MG63 (cell line): ENCODE results near the gene EZR. TPM values are rescaled to one million over a fixed set of nuclear protein-coding genes. Genes with fewer than 3 reads are reported as not detected.
A peak's percentile ranks its signal among the peaks of the same experiment; 100 is the strongest.

Experiments
- DNase-seq: peaks from one replicate; pipeline ENCODE4 v3.0.0-alpha.2; 2020
- H3K27me3 ChIP-seq: fragments of 250-450 bp; sonication (Bioruptor Pico); 2 replicates; pipeline ENCODE4 v1.5.1; 2020; ENCODE audit warnings: mild to moderate bottlenecking, moderate library complexity
- H3K36me3 ChIP-seq: fragments of 250-450 bp; sonication (Bioruptor Pico); 2 replicates; pipeline ENCODE4 v1.5.1; 2020; ENCODE audit warnings: mild to moderate bottlenecking, moderate library complexity
- H3K4me3 ChIP-seq: fragments of 250-450 bp; sonication (Bioruptor Pico); 2 replicates; pipeline ENCODE4 v1.5.1; 2020; ENCODE audit warnings: mild to moderate bottlenecking, moderate library complexity
- H3K9me3 ChIP-seq: fragments of 250-450 bp; sonication (Bioruptor Pico); 2 replicates; pipeline ENCODE4 v1.5.1; 2020; ENCODE audit warnings: mild to moderate bottlenecking, moderate library complexity
- total RNA-seq: library from RNA; depleted of rRNA; stranded (reverse); fragments of >200 nt; shearing (Covaris generic); gene quantifications from 2 replicates; pipeline ENCODE4 v1.2.3, GENCODE V29; 2014; ENCODE audit warnings: low replicate concordance

EZR gene
- total RNA-seq, 1 experiment from 2014 or later = 226 TPM

DNA sequence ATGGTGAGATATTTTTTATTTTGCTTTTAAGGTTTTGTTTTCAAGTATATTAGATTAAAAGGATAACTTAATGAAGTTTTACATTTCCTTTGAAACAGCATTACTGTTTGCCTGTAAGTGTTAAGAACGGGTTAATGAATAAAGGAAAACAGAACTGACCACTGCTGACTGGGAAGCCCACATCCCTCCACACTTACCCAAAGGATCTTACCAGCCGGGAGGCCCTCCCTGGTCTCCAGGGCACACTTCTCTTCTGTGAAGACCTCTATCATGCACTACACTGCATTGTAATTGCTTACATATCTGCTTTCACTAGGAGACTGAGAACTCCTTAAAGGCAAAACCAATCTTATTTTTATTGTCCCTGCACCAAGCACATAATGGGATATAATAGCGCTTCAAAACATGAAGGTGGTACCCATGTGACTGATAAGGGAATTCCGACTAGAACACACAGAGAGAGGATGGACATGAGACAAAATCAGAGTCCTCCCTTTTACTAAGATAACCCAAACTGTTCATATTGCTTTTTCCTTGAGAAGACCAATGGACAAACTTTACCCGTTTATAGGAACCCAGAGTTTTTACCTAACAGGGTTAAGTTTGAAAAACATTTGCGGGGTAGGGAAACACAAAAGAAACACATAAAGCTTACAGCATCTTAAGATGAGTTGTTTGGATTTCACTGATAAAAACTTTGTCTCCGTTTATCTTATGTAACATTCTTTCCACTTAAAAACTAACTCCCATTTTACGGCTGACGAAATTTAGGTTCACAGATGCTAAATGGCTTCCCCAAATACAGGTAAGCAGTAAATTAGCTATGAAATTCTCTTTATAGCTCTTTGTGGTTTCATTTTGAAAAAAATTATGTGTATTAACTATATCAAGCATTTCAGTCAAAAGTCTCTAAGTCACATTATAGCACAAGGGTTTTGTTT lies 8.7 kb downstream of the EZR start:
- peaks cover 87% of the 10 kb centered on the region for H3K36me3 ChIP-seq
- no peak for DNase-seq
- no peak overlapping the region for H3K4me3 ChIP-seq
- H3K9me3 ChIP-seq = no peaks in the 10 kb centered on the region
- H3K27me3 ChIP-seq = no peaks in the 10 kb centered on the region

DNA sequence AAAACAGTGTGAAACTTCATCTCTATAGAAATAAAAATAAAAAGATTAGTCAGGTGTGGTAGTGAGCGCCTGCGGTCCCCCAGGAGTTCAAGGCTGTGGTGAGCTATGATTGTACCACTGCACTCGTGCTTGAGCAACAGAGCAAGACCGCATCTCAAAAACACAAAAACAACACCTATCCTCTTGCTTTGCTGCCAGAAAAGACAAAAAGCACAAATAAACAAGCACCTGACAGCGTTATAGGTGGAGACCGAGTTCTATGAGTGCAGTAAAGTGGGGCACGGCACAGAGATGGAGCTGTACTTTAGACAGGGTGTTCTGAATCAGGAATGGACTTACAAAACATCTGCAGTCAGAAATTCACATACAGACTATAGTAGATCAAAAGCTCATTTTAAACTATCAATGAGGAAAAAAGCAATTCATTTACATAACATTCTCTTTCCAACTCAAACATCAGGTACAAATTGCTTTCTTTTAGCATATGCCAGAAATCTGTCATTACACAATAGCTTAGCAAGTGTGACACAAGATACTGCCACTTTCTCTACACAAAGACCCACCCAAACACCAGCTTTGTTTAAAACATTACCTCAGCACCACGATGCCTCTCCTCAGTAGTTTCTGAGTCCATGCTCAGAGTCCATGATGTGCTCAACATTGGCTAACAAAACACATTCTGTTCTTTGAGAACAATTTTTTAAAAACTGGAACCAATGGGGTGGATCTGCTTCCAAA lies 10.1 kb downstream of the EZR start:
- no peaks in the 10 kb centered on the region for H3K9me3 ChIP-seq
- DNase-seq = no peak
- H3K4me3 ChIP-seq = no peak overlapping the region
- no peaks in the 10 kb centered on the region for H3K27me3 ChIP-seq
- H3K36me3 ChIP-seq = peaks cover 79% of the 10 kb centered on the region

DNA sequence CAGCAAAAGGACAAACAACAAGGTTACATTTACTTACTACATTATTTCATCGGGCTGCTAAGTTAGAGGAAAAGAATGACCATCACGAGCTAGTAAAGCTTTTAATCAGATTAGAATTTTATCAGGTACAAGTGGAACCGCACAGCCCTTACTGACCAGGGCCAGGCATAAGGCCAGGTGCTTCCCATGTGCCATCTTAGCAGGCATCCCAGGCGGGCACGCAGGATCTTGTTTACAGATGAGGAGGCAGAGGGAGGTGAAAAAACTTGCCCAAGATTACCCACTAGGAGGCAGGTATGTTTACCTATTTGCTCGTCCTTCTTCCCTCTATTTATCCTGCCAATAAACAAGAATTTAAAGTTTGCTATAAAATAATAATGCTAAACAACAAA lies 10.7 kb downstream of the EZR start:
- Histone ChIP-seq H3K36me3 (peaks cover 75% of the 10 kb centered on the region), H3K27me3 (no peaks in the 10 kb centered on the region), H3K9me3 (no peaks in the 10 kb centered on the region), H3K4me3 (no peak overlapping the region)
- DNase-seq = no peak

GRCh38 chr6:158807515-158808441 lies 11.4 kb downstream of the EZR start:
- H3K9me3 ChIP-seq = no peaks in the 10 kb centered on the region
- H3K4me3 ChIP-seq = no peak overlapping the region
- no peaks in the 10 kb centered on the region for H3K27me3 ChIP-seq
- H3K36me3 ChIP-seq = peaks cover 69% of the 10 kb centered on the region
- DNase-seq = no peak

DNA sequence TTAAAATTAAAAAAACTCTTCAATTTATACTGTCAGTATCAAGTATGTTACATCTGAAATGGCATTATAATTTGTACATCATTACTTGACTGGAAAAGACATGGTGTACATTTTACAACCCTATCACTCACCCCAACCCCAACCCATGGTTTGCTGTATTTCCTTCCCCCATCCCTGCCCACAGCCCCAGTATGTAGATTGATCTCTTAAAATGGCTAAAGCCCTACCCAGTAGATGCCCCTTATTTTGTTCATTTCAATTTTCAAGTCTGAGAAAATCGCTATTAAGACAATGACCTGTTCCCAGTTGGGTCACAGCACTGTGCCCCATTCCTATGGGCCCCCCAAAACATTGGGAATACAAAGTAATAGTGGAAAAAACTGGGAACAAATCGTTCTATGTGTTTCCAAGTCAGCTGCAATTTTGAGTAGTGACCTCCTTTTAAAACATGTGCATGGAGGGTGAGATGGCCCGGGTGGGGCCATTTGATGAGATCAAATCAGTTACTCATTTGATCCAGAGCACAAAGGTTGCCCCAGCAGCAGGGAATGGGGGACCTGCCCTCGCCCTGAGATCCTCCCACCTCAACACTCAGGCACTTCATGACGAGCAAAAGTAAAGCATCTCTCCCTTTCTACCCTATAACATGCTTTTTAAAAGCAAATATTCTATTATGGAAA lies 13.3 kb downstream of the EZR start:
- no peaks in the 10 kb centered on the region for H3K9me3 ChIP-seq
- H3K36me3 ChIP-seq = peaks cover 62% of the 10 kb centered on the region
- DNase-seq = no peak
- no peak overlapping the region for H3K4me3 ChIP-seq
- no peaks in the 10 kb centered on the region for H3K27me3 ChIP-seq

- H3K4me3 ChIP-seq = no peak overlapping the region
- H3K27me3 ChIP-seq = no peaks in the 10 kb centered on the region
- peaks cover 52% of the 10 kb centered on the region for H3K36me3 ChIP-seq
These were observed 15.0 kb downstream of the EZR start for GRCh38 chr6:158804207-158804606.

DNA sequence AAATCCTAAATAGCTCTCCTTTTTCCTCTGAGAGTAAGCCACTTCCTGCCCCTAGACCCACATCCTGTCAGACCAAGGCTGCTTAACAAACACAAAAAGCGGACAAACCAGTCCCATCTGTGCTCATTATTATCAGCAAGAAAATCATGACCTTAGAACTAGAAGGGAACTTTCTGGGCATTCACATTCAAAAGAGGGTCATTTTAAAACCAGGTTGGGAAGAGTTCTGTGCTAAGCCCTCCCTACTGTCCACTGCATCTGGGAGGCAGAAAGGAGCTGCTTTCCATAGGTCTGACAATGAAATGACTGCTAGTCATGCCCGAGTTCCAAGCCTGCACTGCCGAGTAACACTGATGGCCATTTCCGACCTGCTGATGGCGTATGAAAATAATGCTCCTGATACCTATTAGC lies 15.4 kb downstream of the EZR start:
- H3K36me3 ChIP-seq = peaks cover 49% of the 10 kb centered on the region
- no peaks in the 10 kb centered on the region for H3K9me3 ChIP-seq
- no peak for DNase-seq
- H3K27me3 ChIP-seq = no peaks in the 10 kb centered on the region
- H3K4me3 ChIP-seq = no peak overlapping the region

More at GRCh38 chr6:158804207-158804606, 15.0 kb downstream of the EZR start:
- DNase-seq = no peak
- H3K9me3 ChIP-seq = no peaks in the 10 kb centered on the region

GRCh38 chr6:158801655-158802294 lies 17.4 kb downstream of the EZR start:
- Histone ChIP-seq H3K9me3 (no peaks in the 10 kb centered on the region), H3K4me3 (no peak overlapping the region), H3K27me3 (no peaks in the 10 kb centered on the region), H3K36me3 (peaks cover 37% of the 10 kb centered on the region)
- no peak for DNase-seq

- H3K36me3 ChIP-seq = peaks cover 29% of the 10 kb centered on the region
- H3K27me3 ChIP-seq = no peaks in the 10 kb centered on the region
- H3K4me3 ChIP-seq = no peak overlapping the region
- H3K9me3 ChIP-seq = no peaks in the 10 kb centered on the region
- peak; percentile 67 for DNase-seq
These were observed 19.9 kb downstream of the EZR start for GRCh38 chr6:158799051-158799792.

DNA sequence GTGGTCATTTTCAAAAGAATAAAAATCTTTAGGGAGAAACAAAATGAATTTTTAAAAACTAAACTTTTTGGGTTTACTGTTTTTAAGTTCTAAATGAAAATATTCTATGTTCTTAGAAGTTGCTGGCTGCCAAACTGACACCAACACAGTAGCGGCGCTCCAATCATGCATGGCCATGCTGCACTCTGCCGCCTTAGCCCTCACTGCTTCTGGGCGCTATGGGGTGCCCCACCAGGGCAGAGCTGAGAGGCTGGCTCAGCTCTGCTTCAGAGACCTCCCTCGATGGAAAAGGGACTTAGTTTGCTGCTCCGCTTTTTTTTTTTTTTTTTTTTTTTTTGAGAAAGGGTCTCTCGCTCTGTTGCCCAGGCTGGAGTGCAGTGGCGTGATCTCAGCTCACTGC lies 20.9 kb downstream of the EZR start:
- Histone ChIP-seq H3K4me3 (no peak overlapping the region), H3K27me3 (no peaks in the 10 kb centered on the region), H3K9me3 (no peaks in the 10 kb centered on the region), H3K36me3 (peaks cover 26% of the 10 kb centered on the region)
- no peak for DNase-seq

DNA sequence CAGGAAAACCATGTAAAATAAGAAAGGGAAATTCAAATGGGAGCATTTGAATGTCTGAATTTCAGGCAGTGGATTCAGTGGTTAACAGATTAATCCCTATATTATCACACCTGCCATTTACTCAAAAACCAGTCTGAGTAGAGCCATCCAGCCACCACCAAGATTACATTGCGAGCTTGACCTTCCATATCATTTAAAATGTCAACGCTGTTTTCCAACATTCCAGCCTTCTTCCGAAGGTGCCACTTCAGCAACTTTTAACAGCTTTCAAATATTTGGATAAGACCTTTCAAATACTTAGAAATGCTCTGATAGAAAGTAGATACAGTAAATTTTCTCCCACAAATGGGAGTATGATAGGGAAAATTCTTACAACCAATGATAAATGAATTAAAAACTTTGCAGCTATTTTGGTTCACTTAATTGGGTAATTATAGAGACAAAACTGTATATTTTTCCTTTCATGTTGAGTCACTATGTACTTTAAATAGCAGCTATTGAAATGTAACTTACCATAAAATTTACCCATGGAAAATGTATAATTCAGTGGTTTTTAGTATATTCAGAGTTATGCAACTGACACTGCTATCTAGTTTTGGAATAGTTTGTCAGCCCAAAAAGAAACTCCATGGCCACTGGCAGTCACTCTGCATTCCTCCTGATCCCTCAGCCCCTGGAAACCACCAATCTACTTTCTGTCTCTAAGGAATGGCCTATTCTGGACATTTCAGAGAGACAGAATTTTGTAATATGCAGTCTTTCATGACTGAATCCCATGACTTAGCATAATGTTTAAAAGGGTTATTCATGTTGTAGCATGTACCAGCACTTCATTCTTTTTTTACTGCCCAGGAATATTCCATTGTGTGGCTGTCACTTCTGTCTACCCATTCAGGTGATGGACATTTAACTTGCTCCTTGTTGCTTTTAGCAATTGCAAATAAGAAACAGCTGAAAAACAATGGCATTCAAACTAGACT lies 21.5 kb downstream of the EZR start:
- Histone ChIP-seq H3K4me3 (no peak overlapping the region), H3K9me3 (no peaks in the 10 kb centered on the region), H3K36me3 (peaks cover 26% of the 10 kb centered on the region), H3K27me3 (no peaks in the 10 kb centered on the region)
- peak; percentile 16 for DNase-seq

DNA sequence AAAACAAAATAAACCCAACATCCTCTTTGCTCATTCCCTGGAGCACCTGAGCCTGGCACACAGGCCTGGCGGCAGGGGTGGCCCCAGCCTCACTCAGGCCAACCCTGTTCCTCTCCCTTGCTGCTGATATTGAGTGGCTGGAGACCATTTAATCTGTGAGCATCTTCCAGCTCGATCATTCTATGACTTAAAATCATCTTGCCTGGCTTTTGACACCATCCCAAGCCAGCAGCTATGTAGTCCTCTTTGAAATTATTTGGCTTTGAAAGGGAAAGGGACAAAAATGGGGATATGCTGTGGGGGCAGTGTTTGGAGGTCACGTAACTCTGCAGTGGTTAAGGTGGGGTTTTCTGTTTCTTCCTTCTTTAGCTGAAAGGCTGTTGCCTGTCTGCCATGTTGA lies 22.8 kb downstream of the EZR start:
- peaks cover 20% of the 10 kb centered on the region for H3K36me3 ChIP-seq
- H3K4me3 ChIP-seq = no peak overlapping the region
- DNase-seq = no peak
- H3K27me3 ChIP-seq = no peaks in the 10 kb centered on the region
- H3K9me3 ChIP-seq = no peaks in the 10 kb centered on the region

DNA sequence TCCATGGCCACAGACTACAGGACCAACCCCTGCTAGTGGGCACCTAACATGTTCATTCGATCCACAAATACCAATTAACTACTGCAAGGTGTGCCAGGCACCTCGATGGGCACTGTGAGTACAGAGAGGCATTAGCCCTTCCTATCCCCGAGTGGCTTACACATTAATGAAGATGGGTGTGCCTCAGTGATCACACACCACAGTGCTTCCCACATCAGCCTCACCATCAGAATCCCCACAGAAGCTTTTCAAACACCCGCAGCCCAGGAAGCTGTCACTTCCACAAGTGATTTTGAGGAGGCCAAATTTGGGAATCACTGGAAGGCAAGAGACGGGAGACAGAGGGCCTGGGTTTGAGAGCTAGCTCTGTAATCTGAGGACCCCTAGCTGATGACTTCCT lies 23.7 kb downstream of the EZR start:
- Histone ChIP-seq H3K4me3 (no peak overlapping the region), H3K36me3 (peaks cover 19% of the 10 kb centered on the region), H3K9me3 (no peaks in the 10 kb centered on the region), H3K27me3 (no peaks in the 10 kb centered on the region)
- DNase-seq = no peak

- no peak for DNase-seq
- Histone ChIP-seq H3K4me3 (no peak overlapping the region), H3K36me3 (peaks cover 25% of the 10 kb centered on the region), H3K9me3 (no peaks in the 10 kb centered on the region), H3K27me3 (no peaks in the 10 kb centered on the region)
These were observed 25.7 kb downstream of the EZR start for GRCh38 chr6:158793432-158793831.
